ENCODE measurements around the gene MYOCD.

The MYOCD gene

DNA sequence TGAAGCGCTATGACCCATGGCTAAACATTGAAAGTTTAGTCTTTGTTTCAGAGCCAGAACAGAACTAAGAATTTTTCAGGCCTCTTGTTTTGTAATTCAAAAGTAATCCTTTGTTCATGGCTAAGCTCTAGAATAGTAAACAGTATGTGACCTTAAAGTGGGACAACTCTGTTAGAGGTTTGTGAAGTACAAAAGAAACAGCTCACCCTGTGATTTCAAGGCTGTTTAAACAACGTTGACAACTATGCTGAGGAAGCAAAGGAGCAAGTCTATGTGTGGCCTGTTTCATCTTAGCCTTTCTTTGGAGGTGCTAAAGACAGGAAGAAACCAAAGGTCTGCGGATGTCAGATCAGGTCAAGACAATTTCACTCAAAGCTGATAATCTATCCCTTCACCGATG is 40.4 kb downstream of the MYOCD start:
- ChIA-PET POLR2A (no interaction called here), CTCF (no interaction called here)
- TF ChIP-seq HDGF (IDR thresholded peaks at IDR 0.05; ENCODE audit: borderline replicate concordance), result no peak
- no peak for DNase-seq (ENCODE audit: extremely low spot score)

DNA sequence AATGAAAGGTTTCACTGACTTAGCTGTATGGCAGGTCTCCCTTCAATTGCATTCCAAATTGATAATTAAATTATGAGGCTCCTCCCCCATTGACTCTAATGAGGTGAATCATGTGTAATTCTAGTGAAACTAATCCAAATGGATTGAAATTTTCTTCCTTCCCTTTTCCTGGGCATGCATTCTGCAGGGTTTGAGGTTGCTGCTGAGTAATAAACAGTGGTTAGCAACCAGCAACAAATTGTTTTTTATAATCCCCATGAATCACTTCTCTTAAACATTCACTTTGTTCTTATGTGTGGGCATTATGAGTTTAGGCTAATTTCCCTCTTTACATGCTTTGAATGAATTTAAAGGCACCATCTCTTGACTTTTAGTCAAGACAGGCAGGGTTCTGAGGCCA is 43.4 kb downstream of the MYOCD start:
- no peak for DNase-seq (ENCODE audit: extremely low spot score)
- ChIA-PET CTCF (no interaction called here), POLR2A (no interaction called here)
- TF ChIP-seq NFRKB (IDR thresholded peaks at IDR 0.05) (no peak), ELF4 (IDR thresholded peaks at IDR 0.05) (no peak), LEF1 (IDR thresholded peaks at IDR 0.05; ENCODE audit: borderline replicate concordance) (no peak)
- TF ChIP-seq, protein P1, sequence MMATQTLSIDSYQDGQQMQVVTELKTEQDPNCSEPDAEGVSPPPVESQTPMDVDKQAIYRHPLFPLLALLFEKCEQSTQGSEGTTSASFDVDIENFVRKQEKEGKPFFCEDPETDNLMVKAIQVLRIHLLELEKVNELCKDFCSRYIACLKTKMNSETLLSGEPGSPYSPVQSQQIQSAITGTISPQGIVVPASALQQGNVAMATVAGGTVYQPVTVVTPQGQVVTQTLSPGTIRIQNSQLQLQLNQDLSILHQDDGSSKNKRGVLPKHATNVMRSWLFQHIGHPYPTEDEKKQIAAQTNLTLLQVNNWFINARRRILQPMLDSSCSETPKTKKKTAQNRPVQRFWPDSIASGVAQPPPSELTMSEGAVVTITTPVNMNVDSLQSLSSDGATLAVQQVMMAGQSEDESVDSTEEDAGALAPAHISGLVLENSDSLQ (IDR thresholded peaks at IDR 0.05), result no peak

DNA sequence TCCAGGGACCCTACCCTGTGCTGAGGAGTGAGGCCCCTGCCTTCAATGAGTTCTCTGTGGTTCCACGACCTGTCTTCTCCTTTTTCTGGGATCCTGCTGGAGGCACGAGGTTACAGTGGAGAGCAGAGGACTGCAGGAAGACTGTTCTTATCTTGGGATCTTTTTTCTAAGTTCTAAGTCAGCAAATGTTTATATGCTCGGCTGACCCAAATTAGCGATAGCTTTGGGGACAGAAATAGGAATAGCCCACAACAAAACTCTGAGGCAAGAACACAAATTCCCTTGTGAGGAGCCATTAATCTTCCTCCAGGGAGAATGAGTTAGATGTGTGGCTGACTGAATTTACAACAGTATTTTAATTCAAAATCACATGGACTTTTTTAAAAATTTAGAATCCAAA is 46.7 kb downstream of the MYOCD start:
- ChIA-PET CTCF (no interaction called here), POLR2A (no interaction called here)
- no peak for DNase-seq (ENCODE audit: extremely low spot score)
- TF ChIP-seq SP1 (IDR thresholded peaks at IDR 0.05) (no peak), ZNF384 (IDR thresholded peaks at IDR 0.05) (no peak), FOXK2 (IDR thresholded peaks at IDR 0.05) (no peak), FOXM1 (IDR thresholded peaks at IDR 0.05; ENCODE audit: borderline replicate concordance) (no peak), LEF1 (IDR thresholded peaks at IDR 0.05; ENCODE audit: borderline replicate concordance) (no peak), FOXA1 (IDR thresholded peaks at IDR 0.05) (no peak), HDGF (IDR thresholded peaks at IDR 0.05; ENCODE audit: borderline replicate concordance) (no peak), SUZ12 (IDR thresholded peaks at IDR 0.05) (no peak), ELF4 (IDR thresholded peaks at IDR 0.05) (no peak), ARNT (IDR thresholded peaks at IDR 0.05) (no peak), CTBP1 (IDR thresholded peaks at IDR 0.05; ENCODE audit: borderline replicate concordance) (no peak), TARDBP (IDR thresholded peaks at IDR 0.05) (no peak), NFRKB (IDR thresholded peaks at IDR 0.05) (no peak)
- TF ChIP-seq, protein P1 (IDR thresholded peaks at IDR 0.05), result no peak

DNA sequence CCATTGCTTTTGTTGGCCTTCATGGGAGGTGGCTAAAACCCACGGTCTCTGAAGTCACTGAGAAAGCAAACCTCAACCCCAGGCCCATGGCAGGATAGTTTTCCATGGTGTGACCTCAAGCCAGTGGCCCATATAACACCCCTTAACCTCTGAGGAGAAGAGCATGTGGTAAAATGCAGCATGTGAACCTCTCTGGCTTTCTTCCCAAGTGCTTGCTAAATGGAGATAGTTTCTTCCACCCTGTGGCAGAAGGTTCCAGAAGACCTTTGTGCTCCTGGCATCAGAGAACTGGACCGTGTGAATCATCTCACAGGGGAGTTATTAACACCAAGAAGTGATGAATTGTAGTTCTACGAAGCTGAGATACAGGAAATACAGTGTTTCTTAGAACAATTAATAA is 47.3 kb downstream of the MYOCD start:
- DNase-seq (ENCODE audit: extremely low spot score), result no peak
- TF ChIP-seq SUZ12 (IDR thresholded peaks at IDR 0.05) (no peak), HDGF (IDR thresholded peaks at IDR 0.05; ENCODE audit: borderline replicate concordance) (no peak), L3MBTL2 (conservative IDR thresholded peaks at IDR 0.05) (no peak), ARNT (IDR thresholded peaks at IDR 0.05) (no peak), BHLHE40 (IDR thresholded peaks at IDR 0.05; ENCODE audit: borderline replicate concordance) (no peak), CTBP1 (IDR thresholded peaks at IDR 0.05; ENCODE audit: borderline replicate concordance) (no peak), ZNF384 (IDR thresholded peaks at IDR 0.05) (no peak), FOXM1 (IDR thresholded peaks at IDR 0.05; ENCODE audit: borderline replicate concordance) (no peak), NFRKB (IDR thresholded peaks at IDR 0.05) (no peak), TARDBP (IDR thresholded peaks at IDR 0.05) (no peak), LEF1 (IDR thresholded peaks at IDR 0.05; ENCODE audit: borderline replicate concordance) (no peak), FOXK2 (IDR thresholded peaks at IDR 0.05) (no peak), FOXA1 (IDR thresholded peaks at IDR 0.05) (no peak), ELF4 (IDR thresholded peaks at IDR 0.05) (no peak), SP1 (IDR thresholded peaks at IDR 0.05) (no peak)
- TF ChIP-seq, protein P1 (IDR thresholded peaks at IDR 0.05), result no peak
- CTCF ChIA-PET, result no interaction called here
- POLR2A ChIA-PET, result no interaction called here

DNA sequence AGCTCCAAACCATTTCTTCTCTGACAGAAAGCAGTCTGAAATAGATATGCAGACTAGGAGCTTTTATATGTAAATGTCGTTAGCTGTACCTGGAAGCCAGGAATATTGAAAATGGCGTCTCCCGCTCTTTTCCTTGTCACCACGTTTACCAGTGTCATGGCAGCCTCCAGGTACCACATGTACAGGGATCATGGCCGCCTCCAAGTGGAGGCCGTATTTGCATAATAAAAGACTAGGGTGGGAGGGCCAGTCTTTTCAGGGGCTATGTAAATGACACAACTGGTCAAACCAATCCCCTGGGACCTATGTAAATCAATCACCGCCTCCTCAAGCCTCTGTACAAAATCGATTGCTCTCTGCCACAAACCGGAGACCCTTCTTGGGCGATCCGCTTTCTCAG is 54.3 kb downstream of the MYOCD start:
- ChIA-PET CTCF (no interaction called here), POLR2A (no interaction called here)
- TF ChIP-seq TARDBP (IDR thresholded peaks at IDR 0.05) (no peak), BHLHE40 (IDR thresholded peaks at IDR 0.05; ENCODE audit: borderline replicate concordance) (no peak)
- TF ChIP-seq, protein P1 (IDR thresholded peaks at IDR 0.05), result no peak
- DNase-seq (ENCODE audit: extremely low spot score), result no peak

DNA sequence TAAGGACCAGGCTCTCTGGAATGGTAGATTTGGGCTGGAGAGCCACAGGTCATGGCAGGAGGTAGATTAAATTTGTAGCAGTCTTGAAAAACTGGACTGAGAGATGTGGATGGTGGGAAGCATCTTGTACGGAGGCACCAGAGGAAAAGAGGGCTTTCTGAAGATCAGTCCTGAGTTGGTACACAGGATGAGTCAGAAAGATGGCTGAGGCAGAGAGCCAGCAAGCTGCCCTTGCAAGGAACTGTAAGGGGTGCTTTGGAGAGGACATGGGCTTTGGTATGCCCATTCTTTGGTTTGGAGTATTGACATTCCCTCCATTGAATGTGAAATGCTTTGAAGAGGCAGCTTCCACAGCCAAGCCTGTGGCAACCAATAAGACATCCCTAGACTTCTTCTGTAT is 55.9 kb downstream of the MYOCD start:
- no peak for DNase-seq (ENCODE audit: extremely low spot score)
- TF ChIP-seq SP1 (IDR thresholded peaks at IDR 0.05) (no peak), SUZ12 (IDR thresholded peaks at IDR 0.05) (no peak), L3MBTL2 (conservative IDR thresholded peaks at IDR 0.05) (no peak), FOXK2 (IDR thresholded peaks at IDR 0.05) (no peak), ZNF384 (IDR thresholded peaks at IDR 0.05) (no peak), HDGF (IDR thresholded peaks at IDR 0.05; ENCODE audit: borderline replicate concordance) (no peak), BHLHE40 (IDR thresholded peaks at IDR 0.05; ENCODE audit: borderline replicate concordance) (no peak), LEF1 (IDR thresholded peaks at IDR 0.05; ENCODE audit: borderline replicate concordance) (no peak), ELF4 (IDR thresholded peaks at IDR 0.05) (no peak), FOXA1 (IDR thresholded peaks at IDR 0.05) (no peak), TARDBP (IDR thresholded peaks at IDR 0.05) (no peak)
- TF ChIP-seq, protein P1 (IDR thresholded peaks at IDR 0.05), result no peak
- POLR2A ChIA-PET, result no interaction called here
- CTCF ChIA-PET, result no interaction called here
